ENCODE measurements around the gene LSM2. TPM values are rescaled to one million over a fixed set of nuclear protein-coding genes. Genes with fewer than 3 reads are reported as not detected.
"Not testable (repeated sequence)": the region's sequence is repeated elsewhere in the genome, so short reads cannot be mapped to it uniquely, and the experiment has no call there.

LSM2 gene
- polyA plus RNA-seq (34.4 to 84.1 TPM (median 46.5 TPM) in 3 replicates), polyA minus RNA-seq (33.6 to 70.1 TPM (median 49.5 TPM) in 3 replicates)
- 18.7 TPM for polyA plus RNA-seq (2011; ENCODE audit: low read depth)
- polyA plus RNA-seq (2011; cell fraction: cytosol; rRNA removed): 65.3 and 72.5 TPM in 2 replicates
- polyA plus RNA-seq (2011; cell fraction: nucleus; rRNA removed): 14.3 and 16.3 TPM in 2 replicates
- 44.6 and 69.2 TPM in 2 replicates for polyA plus RNA-seq (2012; ENCODE audit: low replicate concordance)
- 27.6 TPM for polyA minus RNA-seq (2011; cell fraction: cytosol; rRNA and poly(A)+ RNA removed)
- 4.2 and 6.5 TPM in 2 replicates for polyA minus RNA-seq (2011; cell fraction: nucleus; rRNA and poly(A)+ RNA removed)

DNA sequence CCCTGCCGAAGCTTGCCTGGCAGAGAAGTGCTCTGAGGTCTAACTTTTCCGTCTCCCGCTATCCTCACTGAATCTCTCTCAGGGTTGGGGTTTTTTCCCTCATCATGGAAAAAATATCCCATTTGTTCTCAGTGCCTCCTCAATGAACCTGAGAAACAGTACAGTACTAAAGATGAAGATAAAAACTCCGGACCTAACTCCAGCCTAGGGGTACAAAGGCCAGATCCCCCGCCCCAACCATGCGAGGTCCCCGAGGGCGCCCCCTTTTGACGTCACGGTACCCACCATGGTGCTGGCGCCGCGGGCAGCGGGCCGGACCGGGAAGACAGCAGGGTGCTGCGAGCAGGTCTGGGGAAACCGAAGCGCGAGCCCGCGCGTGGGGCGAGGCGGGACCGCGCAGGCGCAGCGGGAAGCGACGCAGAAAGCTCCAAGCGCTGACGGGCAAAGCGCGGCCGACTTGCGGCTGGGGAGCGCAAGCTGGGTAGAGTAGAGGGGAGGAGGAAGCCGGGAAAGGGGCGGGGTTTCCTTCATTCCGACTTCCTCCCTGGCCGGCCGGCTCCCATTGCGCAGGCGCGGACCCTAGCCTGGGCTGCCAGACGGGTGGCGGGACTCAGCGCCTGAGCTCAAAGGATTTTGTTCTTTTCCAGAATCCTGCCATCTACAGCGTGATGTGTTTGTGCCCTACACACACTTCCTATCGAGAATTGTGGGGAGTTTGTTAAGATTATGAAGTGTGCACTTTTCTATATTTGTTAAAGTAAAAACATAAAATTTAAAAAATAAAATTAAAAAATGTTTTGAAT lies at the start of gene LSM2:
Gene LSM2 (minus strand): TSS at position 497 of the 803 bp plus-strand sequence. CDS start 209 bp downstream, at position 288.
- H2AFZ ChIP-seq (ENCODE audit: control insufficient read depth, low read length): peak within 1 kb of the TSS; percentile 82
- dilution Hi-C loops (cut with MboI; ENCODE audit: extremely low pct_ligation_motif_present, low sequenced_read_pairs): no loop called here
- H3K79me2 ChIP-seq (ENCODE audit: control insufficient read depth, insufficient read depth, low read length): peaks cover 6% of the 10 kb centered on the region
- H3K4me2 ChIP-seq (ENCODE audit: control insufficient read depth, extremely low read depth, insufficient read depth, low read depth, low read length): peak within 1 kb of the TSS; percentile 68
- no peaks in the 10 kb centered on the region for H3K9me1 ChIP-seq (ENCODE audit: control insufficient read depth, extremely low read depth, insufficient read depth, low read length)
- peak; percentile 17 for FAIRE-seq
- peak within 1 kb of the TSS; percentile 80 to 89 (median 84) for H3K4me3 ChIP-seq (ENCODE audit: control insufficient read depth in 2 of 3, extremely low read depth in 1 of 3, insufficient read depth in 2 of 3, low read depth in 1 of 3, low read length in 3 of 3)
- no peaks in the 10 kb centered on the region for H3K36me3 ChIP-seq (ENCODE audit: control insufficient read depth in 2 of 2, extremely low read depth in 1 of 2, insufficient read depth in 2 of 2, low read length in 2 of 2)
- H3K4me1 ChIP-seq (ENCODE audit: control insufficient read depth, extremely low read depth, insufficient read depth, low read length): peaks cover 8% of the 10 kb centered on the region
- H4K20me1 ChIP-seq (ENCODE audit: control insufficient read depth, extremely low read depth, insufficient read depth, low read length): no peaks in the 10 kb centered on the region
- H3K9me3 ChIP-seq (ENCODE audit: control insufficient read depth, low read depth, low read length): no peaks in the 10 kb centered on the region
- no peak for TF ChIP-seq EZH2 (IDR thresholded peaks at IDR 0.05; ENCODE audit: low read length)
- TF ChIP-seq, protein P1, sequence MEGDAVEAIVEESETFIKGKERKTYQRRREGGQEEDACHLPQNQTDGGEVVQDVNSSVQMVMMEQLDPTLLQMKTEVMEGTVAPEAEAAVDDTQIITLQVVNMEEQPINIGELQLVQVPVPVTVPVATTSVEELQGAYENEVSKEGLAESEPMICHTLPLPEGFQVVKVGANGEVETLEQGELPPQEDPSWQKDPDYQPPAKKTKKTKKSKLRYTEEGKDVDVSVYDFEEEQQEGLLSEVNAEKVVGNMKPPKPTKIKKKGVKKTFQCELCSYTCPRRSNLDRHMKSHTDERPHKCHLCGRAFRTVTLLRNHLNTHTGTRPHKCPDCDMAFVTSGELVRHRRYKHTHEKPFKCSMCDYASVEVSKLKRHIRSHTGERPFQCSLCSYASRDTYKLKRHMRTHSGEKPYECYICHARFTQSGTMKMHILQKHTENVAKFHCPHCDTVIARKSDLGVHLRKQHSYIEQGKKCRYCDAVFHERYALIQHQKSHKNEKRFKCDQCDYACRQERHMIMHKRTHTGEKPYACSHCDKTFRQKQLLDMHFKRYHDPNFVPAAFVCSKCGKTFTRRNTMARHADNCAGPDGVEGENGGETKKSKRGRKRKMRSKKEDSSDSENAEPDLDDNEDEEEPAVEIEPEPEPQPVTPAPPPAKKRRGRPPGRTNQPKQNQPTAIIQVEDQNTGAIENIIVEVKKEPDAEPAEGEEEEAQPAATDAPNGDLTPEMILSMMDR (optimal IDR thresholded peaks at IDR 0.05 in 1 of 3, IDR thresholded peaks at IDR 0.05 in 1 of 3, conservative IDR thresholded peaks at IDR 0.05 in 1 of 3; ENCODE audit: extremely low read depth in 1 of 3, insufficient read depth in 2 of 3, low read length in 3 of 3): peak in 1 of 3 experiments; percentile 43
- no peaks in the 10 kb centered on the region for H3K27me3 ChIP-seq (ENCODE audit: control insufficient read depth, extremely low read depth, insufficient read depth, low read length)
- H3K27ac ChIP-seq (ENCODE audit: control insufficient read depth, insufficient read depth, low read length): peak within 1 kb of the TSS; percentile 70
- peak within 1 kb of the TSS; percentile 83 for H3K9ac ChIP-seq (ENCODE audit: control insufficient read depth, extremely low read depth, insufficient read depth, low read length)
- DNase-seq (ENCODE audit: low read depth, low spot score): no peak

DNA sequence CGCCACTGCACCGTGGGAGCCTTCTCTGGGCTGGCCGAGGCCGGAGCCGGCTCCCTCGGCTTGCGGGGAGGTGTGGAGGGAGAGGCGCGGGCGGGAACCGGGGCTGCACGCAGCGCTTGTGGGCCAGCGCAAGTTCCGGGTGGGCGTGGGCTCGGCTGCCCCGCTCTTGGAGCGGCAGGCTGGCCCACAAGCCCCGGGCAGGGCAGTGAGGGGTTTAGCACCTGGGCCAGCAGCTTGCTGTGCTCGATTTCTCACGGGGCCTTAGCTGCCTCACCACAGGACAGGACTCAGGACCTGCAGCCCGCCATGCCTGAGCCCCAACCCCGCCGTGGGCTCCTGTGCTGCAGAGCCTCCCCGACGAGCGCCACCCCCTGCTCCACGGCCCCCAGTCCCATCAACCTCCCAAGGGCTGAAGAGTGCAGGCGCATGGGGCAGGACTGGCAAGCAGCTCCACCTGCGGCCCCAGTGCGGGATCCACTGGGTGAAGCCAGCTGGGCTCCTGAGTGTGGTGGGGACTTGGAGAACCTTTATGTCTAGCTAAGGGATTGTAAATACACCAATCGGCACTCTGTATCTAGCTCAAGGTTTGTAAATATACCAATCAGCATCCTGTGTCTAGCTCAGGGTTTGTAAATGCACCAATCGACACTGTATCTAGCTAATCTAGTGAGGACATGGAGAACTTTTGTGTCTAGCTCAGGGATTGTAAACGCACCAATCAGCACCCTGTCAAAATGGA lies 45.4 kb upstream of the LSM2 start:
- H4K20me1 ChIP-seq (ENCODE audit: control insufficient read depth, extremely low read depth, insufficient read depth, low read length); dilution Hi-C loops (cut with MboI; ENCODE audit: extremely low pct_ligation_motif_present, low sequenced_read_pairs); FAIRE-seq; H3K27me3 ChIP-seq (ENCODE audit: control insufficient read depth, extremely low read depth, insufficient read depth, low read length); H3K27ac ChIP-seq (ENCODE audit: control insufficient read depth, insufficient read depth, low read length); H3K9me1 ChIP-seq (ENCODE audit: control insufficient read depth, extremely low read depth, insufficient read depth, low read length); H3K79me2 ChIP-seq (ENCODE audit: control insufficient read depth, insufficient read depth, low read length); H3K4me3 ChIP-seq (ENCODE audit: control insufficient read depth in 2 of 3, extremely low read depth in 1 of 3, insufficient read depth in 2 of 3, low read depth in 1 of 3, low read length in 3 of 3); H3K36me3 ChIP-seq (ENCODE audit: control insufficient read depth in 2 of 2, extremely low read depth in 1 of 2, insufficient read depth in 2 of 2, low read length in 2 of 2); H3K4me1 ChIP-seq (ENCODE audit: control insufficient read depth, extremely low read depth, insufficient read depth, low read length); H2AFZ ChIP-seq (ENCODE audit: control insufficient read depth, low read length); H3K9me3 ChIP-seq (ENCODE audit: control insufficient read depth, low read depth, low read length); H3K4me2 ChIP-seq (ENCODE audit: control insufficient read depth, extremely low read depth, insufficient read depth, low read depth, low read length); DNase-seq (ENCODE audit: low read depth, low spot score); H3K9ac ChIP-seq (ENCODE audit: control insufficient read depth, extremely low read depth, insufficient read depth, low read length): not testable (repeated sequence)
